ENCODE results near the gene LIN52.
"Not testable (repeated sequence)": the region's sequence is repeated elsewhere in the genome, so short reads cannot be mapped to it uniquely, and the experiment has no call there.

LIN52 gene

GRCh38 chr14:74109369-74109768, 24.6 kb downstream of the LIN52 start:
- DNase-seq (ENCODE audit: low spot score) = no peak

- DNase-seq (ENCODE audit: low spot score) = peak; percentile 49
These were observed 26.9 kb downstream of the LIN52 start for GRCh38 chr14:74111395-74112216.

DNA sequence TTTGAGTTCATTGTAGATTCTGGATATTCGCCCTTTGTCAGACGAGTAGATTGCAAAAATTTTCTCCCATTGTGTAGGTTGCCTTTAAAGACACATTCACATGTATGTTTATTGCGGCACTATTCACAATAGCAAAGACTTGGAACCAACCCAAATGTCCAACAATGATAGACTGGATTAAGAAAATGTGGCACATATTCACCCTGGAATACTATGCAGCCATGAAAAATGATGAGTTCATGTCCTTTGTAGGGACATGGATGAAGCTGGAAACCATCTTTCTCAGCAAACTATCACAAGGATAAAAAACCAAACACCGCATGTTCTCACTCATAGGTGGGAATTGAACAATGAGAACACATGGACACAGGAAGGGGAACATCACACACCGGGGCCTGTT, 40.7 kb downstream of the LIN52 start:
- DNase-seq (ENCODE audit: low spot score) = not testable (repeated sequence)

DNA sequence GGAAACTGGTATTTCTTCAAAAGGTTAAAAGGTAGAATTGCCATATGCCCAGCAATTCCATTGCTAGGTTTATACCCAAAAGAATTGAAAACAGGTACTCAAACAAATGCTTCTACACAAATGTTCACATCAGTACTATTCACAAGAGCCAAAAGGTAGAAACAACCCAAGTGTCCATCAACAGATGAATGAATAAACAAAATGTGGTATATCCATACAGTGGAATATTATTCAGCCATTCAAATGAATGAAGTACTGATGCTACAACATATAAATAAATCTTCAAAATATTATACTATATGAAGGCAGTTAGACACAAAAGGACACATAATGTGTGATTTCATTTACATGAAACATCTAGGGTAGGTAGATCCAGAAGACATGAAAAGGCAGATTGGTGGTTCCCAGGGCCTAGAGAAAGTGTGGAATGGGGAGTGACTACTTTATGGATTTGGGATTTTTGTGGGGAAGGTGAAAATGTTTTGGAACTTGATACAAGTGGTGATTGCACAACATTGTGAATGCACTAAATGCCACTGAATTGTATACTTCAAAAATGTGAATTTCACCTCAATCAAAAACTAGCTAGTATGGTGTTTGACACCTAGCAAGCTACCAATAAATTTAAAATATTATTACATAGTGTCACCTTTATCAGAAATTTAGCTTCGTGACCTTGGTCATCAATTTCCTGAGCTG, 41.7 kb downstream of the LIN52 start:
- DNase-seq (ENCODE audit: low spot score) = no peak

DNA sequence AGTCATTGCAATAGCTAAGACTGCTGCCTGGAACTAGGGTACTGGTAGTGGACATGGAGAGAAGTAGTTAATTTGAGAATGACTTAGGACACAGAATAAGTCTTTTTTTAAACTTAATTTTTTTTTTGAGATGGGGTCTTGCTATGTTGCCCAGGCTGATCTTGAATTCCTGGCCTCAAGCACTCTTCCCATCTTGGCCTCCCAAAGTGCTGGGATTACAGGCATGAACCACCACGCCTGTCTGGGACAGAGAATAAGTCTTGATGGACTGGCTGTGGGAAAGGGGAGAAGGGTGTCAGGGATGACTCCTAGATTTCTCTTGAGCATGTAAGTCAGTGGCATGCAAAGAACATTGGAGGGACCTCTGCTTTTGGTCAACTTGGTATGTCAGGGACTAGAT, 42.9 kb downstream of the LIN52 start:
- DNase-seq (ENCODE audit: low spot score) = no peak

- no peak for DNase-seq (ENCODE audit: low spot score)
These were observed 49.2 kb downstream of the LIN52 start for GRCh38 chr14:74133833-74134481.

GRCh38 chr14:74134484-74134883, 49.7 kb downstream of the LIN52 start:
- DNase-seq (ENCODE audit: low spot score) = no peak

DNA sequence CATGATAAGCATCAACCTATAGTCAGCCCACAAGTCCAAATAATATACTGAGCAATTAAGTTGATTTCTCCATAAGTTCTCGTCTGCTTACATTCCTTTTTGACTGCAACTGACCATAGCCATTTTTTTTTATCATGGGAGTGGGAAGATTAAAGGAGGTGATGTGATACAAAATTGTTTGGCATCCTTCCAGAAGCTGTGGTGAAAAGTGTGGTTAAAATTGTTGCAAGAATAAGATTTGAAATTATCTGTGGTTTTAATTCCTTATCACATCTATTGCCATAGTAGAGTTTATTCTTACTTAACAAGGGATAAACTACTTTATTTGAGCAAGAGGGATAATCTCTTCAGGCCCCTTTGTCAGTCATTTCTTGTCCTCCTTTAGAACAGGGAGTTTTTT, 50.7 kb downstream of the LIN52 start:
- DNase-seq (ENCODE audit: low spot score) = no peak

DNA sequence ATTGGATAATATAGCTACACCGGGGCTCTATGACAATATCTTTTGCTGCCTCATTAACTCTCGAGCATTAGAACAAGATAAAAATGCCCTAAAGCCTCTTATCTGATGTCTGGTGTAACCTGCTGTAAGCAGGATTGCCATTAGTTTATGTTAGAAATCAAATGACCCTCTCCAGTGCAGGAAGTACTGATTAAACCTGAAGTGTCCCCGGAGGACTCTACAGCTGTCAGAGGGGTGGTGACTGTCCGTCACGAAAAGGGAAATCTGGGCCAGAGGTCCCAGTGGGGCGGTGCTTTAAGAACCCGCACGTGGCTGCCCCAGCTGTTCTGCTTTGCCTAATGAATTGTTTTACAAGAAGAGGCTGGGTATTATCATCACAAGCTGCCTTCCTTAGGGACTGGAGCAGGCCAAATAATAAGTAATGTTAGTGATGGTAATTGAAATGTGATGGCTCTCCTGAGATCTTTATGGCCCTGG, 55.7 kb downstream of the LIN52 start:
- DNase-seq (ENCODE audit: low spot score) = no peak

- no peak for DNase-seq (ENCODE audit: low spot score)
These were observed 56.9 kb downstream of the LIN52 start for GRCh38 chr14:74141703-74142102.

GRCh38 chr14:74142523-74142922, 57.8 kb downstream of the LIN52 start:
- DNase-seq (ENCODE audit: low spot score) = no peak

DNA sequence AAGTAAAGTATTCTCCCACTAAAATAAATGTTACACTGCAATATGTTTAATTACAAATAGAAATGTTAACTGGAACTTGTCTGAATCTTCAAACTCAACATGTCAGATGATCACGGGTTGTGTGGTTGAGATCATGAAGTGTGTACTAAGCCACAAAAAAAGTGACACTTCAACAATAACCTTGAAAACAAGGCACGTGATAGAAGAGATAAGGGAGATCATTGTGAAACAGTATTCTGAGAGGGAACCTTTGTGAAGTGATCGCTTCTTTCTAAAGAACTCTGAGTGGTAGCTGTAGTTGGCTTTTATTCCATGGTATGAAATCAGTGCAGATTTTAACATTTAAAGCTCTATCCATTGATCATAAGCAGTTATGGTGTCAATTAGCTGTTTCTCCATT, 60.0 kb downstream of the LIN52 start:
- no peak for DNase-seq (ENCODE audit: low spot score)

GRCh38 chr14:74147571-74147970, 62.8 kb downstream of the LIN52 start:
- no peak for DNase-seq (ENCODE audit: low spot score)

DNA sequence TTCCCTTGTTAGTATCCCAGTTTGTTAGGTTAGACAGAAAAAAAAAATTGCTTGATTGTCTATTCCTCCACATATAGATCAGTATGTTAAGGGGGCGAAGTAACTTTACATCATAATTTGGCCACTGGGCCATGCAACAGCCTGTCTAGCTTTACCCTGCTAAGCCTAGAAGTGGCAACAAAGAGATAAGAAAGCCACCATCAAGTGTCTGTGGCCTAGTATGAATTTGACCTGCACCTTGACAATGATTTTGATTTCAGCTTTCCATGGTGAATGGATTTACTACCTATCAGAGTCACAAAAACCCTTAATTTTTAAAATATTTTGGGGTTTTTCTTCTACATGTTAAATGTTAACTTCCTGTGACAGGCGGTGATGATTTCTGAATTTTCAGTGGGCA, 63.9 kb downstream of the LIN52 start:
- no peak for DNase-seq (ENCODE audit: low spot score)

DNA sequence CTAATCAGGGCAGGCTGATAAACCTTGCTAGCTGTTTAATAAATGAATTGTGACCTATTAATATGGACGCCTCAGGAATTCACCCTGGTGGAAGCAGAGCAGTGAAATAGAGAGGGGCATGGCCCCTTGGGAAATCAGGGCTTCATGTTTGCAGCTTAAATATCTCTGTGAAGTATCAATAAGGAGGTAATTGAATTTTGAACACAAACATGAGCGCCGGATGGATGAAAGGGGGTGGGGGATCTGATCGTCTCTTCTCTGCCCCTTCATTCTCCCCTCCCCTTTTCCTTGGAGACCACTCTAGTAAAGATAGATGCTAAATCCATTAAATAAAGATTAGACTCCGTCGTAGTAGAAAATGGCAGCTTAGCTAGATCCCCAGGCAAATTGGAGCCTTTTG, 70.5 kb downstream of the LIN52 start:
- DNase-seq (ENCODE audit: low spot score) = no peak

- no peak for DNase-seq (ENCODE audit: low spot score)
These were observed 71.0 kb downstream of the LIN52 start for GRCh38 chr14:74155749-74156148.

GRCh38 chr14:74160763-74161162, 76.0 kb downstream of the LIN52 start:
- no peak for DNase-seq (ENCODE audit: low spot score)

DNA sequence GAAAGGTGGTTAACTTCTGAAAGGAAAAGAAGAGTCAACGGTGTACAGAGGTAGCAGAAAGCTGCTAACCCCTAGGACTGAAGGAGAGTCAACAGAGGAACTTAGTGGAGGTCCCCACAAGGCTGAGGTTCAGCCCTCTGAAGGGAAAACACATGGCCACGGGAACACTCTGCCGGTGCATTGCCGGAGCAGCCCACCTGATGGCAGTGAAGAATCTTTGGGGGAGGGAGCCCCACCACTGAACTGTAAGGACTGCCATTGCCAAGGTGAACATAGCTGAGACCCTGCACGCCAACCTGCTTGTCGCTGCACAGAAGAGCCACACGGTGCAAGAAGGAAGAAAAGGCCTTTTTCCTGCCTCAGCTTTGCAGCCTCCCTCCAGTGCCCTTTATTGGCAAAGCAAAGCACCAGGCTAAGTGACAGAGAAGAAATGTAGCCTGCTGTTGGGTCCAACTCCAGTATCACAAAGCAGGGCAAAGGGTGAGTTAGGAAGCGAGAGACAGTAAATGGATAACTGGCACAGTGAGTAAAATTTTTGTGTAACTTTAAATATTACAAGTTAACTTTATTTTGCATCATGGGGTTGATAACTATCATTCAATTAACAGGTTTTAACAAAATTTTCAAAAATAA, 76.9 kb downstream of the LIN52 start:
- no peak for DNase-seq (ENCODE audit: low spot score)

DNA sequence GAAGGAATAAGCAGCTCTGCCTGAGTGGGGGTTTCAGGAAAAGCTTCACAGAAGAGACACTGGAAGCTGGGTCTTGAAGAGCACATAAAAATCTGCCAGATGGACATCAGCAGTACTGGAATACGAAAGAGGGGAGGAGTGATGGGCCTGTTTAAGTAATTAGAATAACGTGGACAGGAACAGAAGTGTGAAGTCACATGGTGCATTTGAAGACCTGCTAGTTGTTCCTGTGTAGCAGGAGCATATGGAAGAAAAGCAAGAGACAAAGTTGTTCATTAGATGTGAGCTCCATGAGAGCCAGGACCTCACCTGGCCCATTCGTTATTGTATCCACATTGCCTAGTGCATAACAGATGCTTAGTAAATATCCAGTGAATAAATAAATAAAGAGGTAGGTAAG, 85.2 kb downstream of the LIN52 start:
- no peak for DNase-seq (ENCODE audit: low spot score)

GRCh38 chr14:74176400-74176793, 91.6 kb downstream of the LIN52 start:
- no peak for DNase-seq (ENCODE audit: low spot score)

GRCh38 chr14:74179856-74180255, 95.1 kb downstream of the LIN52 start:
- DNase-seq (ENCODE audit: low spot score) = no peak

DNA sequence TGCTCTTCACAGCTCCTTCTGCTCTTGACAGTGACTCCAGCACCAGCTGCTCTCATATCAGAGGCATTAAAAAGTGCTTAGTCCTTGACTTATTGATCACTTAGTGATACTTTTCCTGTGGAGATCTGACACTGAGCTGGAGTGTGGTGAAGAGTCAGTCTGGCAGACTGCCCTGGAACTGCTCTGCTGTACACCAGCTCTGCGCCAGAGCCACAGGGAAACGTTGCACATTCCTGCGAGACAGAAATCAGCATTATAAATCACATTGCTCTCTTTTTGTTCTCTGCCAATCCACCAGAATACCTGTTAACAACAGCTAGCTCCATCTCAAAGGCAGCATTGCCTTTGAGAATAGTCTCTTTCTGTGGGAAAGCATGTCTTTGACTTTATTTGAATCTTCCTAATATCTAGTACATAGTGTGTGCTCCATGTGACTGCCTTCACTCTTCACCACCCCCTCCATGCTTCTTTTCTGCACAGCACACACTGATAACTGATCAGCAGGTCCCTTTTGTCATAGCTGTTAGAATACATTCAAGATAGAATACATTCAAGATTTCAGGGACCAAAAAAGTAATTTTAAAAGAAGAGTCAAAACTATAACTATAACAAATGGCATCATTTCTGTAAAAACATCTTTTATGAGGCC, 106.3 kb downstream of the LIN52 start:
- no peak for DNase-seq (ENCODE audit: low spot score)

Measured in hepatic stellate cell (primary cell).